Measurements from ENCODE around the gene ARHGAP1. TPM values are rescaled to one million over a fixed set of nuclear protein-coding genes. Genes with fewer than 3 reads are reported as not detected.
A peak's percentile ranks its signal among the peaks of the same experiment; 100 is the strongest.
"Not testable (repeated sequence)": the region's sequence is repeated elsewhere in the genome, so short reads cannot be mapped to it uniquely, and the experiment has no call there.

The ARHGAP1 gene
- total RNA-seq, 2 experiments from 2014 or later, result 40.2 to 50.0 TPM

GRCh38 chr11:46719543-46720218 is 19.3 kb upstream of the ARHGAP1 start:
- Mint-ChIP-seq H3K9me3 (ENCODE audit: low read depth) (no peaks in the 10 kb centered on the region), H3K4me3 (no peak overlapping the region), H3K27ac (no peak overlapping the region), H3K36me3 (ENCODE audit: low read depth) (no peaks in the 10 kb centered on the region), H3K4me1 (peaks cover 5% of the 10 kb centered on the region), H3K27me3 (no peaks in the 10 kb centered on the region)
- ChIA-PET POLR2A (no interaction called here), CTCF (interaction anchor here (0.6 kb wide), 1 partner anchor 424 kb away, joined by 3 read pairs; no protein-coding TSS in a partner anchor)
- intact Hi-C loops (cut with DNase I, micrococcal nuclease), result no loop called here
- ATAC-seq (no peak), DNase-seq (no peak)

GRCh38 chr11:46719048-46719542 is 18.7 kb upstream of the ARHGAP1 start, which contains the start of gene F2:
Gene F2 (plus strand): TSS chr11:46719213. CDS start chr11:46719236, 23 bp downstream.
- DNase-seq (no peak), ATAC-seq (no peak)
- Mint-ChIP-seq H3K36me3 (ENCODE audit: low read depth) (no peaks in the 10 kb centered on the region), H3K9me3 (ENCODE audit: low read depth) (no peaks in the 10 kb centered on the region), H3K4me3 (no peak within 1 kb of the TSS), H3K27ac (no peak within 1 kb of the TSS), H3K4me1 (peaks cover 5% of the 10 kb centered on the region), H3K27me3 (no peaks in the 10 kb centered on the region)
- ChIA-PET POLR2A (no interaction called here), CTCF (no interaction called here)
- intact Hi-C loops (cut with DNase I, micrococcal nuclease), result no loop called here

GRCh38 chr11:46718155-46719019 is 18.0 kb upstream of the ARHGAP1 start:
- DNase-seq (no peak), ATAC-seq (peak; percentile 30)
- no peak overlapping the region for H3K4me3 Mint-ChIP-seq
- no peak overlapping the region for H3K27ac Mint-ChIP-seq
- H3K36me3 Mint-ChIP-seq (ENCODE audit: low read depth), result no peaks in the 10 kb centered on the region
- POLR2A ChIA-PET, result no interaction called here
- H3K9me3 Mint-ChIP-seq (ENCODE audit: low read depth), result no peaks in the 10 kb centered on the region
- intact Hi-C loops (cut with DNase I, micrococcal nuclease), result no loop called here
- peaks cover 5% of the 10 kb centered on the region for H3K4me1 Mint-ChIP-seq
- CTCF ChIA-PET, result interaction anchor here (1.1 kb wide), 1 partner anchor 13 kb away, joined by 5 read pairs; no protein-coding TSS in a partner anchor
- H3K27me3 Mint-ChIP-seq, result no peaks in the 10 kb centered on the region

GRCh38 chr11:46717825-46718154 is 17.4 kb upstream of the ARHGAP1 start:
- POLR2A ChIA-PET; H3K36me3 Mint-ChIP-seq (ENCODE audit: low read depth); H3K4me1 Mint-ChIP-seq; H3K4me3 Mint-ChIP-seq; H3K27ac Mint-ChIP-seq; intact Hi-C loops (cut with DNase I, micrococcal nuclease); DNase-seq; ATAC-seq; H3K27me3 Mint-ChIP-seq; H3K9me3 Mint-ChIP-seq (ENCODE audit: low read depth): not testable (repeated sequence)
- CTCF ChIA-PET, result interaction anchor here (1.1 kb wide), 1 partner anchor 12 kb away, joined by 5 read pairs; no protein-coding TSS in a partner anchor

- ATAC-seq, result no peak
- Mint-ChIP-seq H3K27ac (no peak overlapping the region), H3K4me3 (no peak overlapping the region), H3K36me3 (ENCODE audit: low read depth) (no peaks in the 10 kb centered on the region), H3K27me3 (no peaks in the 10 kb centered on the region), H3K9me3 (ENCODE audit: low read depth) (no peaks in the 10 kb centered on the region), H3K4me1 (peaks cover under 1% of the 10 kb centered on the region)
- ChIA-PET CTCF (no interaction called here), POLR2A (interaction anchor here (0.6 to 0.8 kb wide), 2 partner anchors 10 to 852 kb away, joined by 3 to 5 read pairs; no protein-coding TSS in a partner anchor)
- DNase-seq, result no peak
- intact Hi-C loops (cut with DNase I, micrococcal nuclease), result no loop called here
Observed at GRCh38 chr11:46712874-46713576, 12.6 kb upstream of the ARHGAP1 start.

- no peak for ATAC-seq
- POLR2A ChIA-PET, result no interaction called here
- H3K4me1 Mint-ChIP-seq, result no peaks in the 10 kb centered on the region
- H3K9me3 Mint-ChIP-seq (ENCODE audit: low read depth), result no peaks in the 10 kb centered on the region
- no peaks in the 10 kb centered on the region for H3K27me3 Mint-ChIP-seq
- DNase-seq, result no peak
- CTCF ChIA-PET, result interaction anchor here (1.0 kb wide), 1 partner anchor 157 kb away, joined by 3 read pairs; no protein-coding TSS in a partner anchor
- intact Hi-C loops (cut with DNase I, micrococcal nuclease), result no loop called here
- H3K36me3 Mint-ChIP-seq (ENCODE audit: low read depth), result peaks cover 8% of the 10 kb centered on the region
- no peak overlapping the region for H3K4me3 Mint-ChIP-seq
- no peak overlapping the region for H3K27ac Mint-ChIP-seq
Observed at GRCh38 chr11:46711303-46711702, 10.9 kb upstream of the ARHGAP1 start.

- DNase-seq, result no peak
- ChIA-PET POLR2A (no interaction called here), CTCF (interaction anchor here (1.0 kb wide), 1 partner anchor 157 kb away, joined by 3 read pairs; no protein-coding TSS in a partner anchor)
- no peak for ATAC-seq
- Mint-ChIP-seq H3K9me3 (ENCODE audit: low read depth) (no peaks in the 10 kb centered on the region), H3K36me3 (ENCODE audit: low read depth) (peaks cover 8% of the 10 kb centered on the region), H3K27ac (no peak overlapping the region), H3K4me3 (no peak overlapping the region), H3K27me3 (no peaks in the 10 kb centered on the region), H3K4me1 (no peaks in the 10 kb centered on the region)
- intact Hi-C loops (cut with DNase I, micrococcal nuclease), result no loop called here
Observed at GRCh38 chr11:46710821-46711269, 10.4 kb upstream of the ARHGAP1 start.

- H3K4me1 Mint-ChIP-seq; H3K4me3 Mint-ChIP-seq; intact Hi-C loops (cut with DNase I, micrococcal nuclease); DNase-seq; H3K9me3 Mint-ChIP-seq (ENCODE audit: low read depth); H3K27ac Mint-ChIP-seq; ATAC-seq; H3K27me3 Mint-ChIP-seq; H3K36me3 Mint-ChIP-seq (ENCODE audit: low read depth): not testable (repeated sequence)
- ChIA-PET POLR2A (interaction anchor here (0.6 kb wide), 1 partner anchor 112 kb away, joined by 6 read pairs; no protein-coding TSS in a partner anchor), CTCF (interaction anchor here (0.5 kb wide), 1 partner anchor 837 kb away, joined by 3 read pairs; no protein-coding TSS in a partner anchor)
Observed at GRCh38 chr11:46709351-46709750, 8.9 kb upstream of the ARHGAP1 start.

- Mint-ChIP-seq H3K9me3 (ENCODE audit: low read depth) (no peaks in the 10 kb centered on the region), H3K4me3 (no peak overlapping the region), H3K27me3 (no peaks in the 10 kb centered on the region), H3K36me3 (ENCODE audit: low read depth) (peaks cover 27% of the 10 kb centered on the region), H3K4me1 (peaks cover 16% of the 10 kb centered on the region), H3K27ac (no peak overlapping the region)
- CTCF ChIA-PET, result no interaction called here
- intact Hi-C loops (cut with DNase I, micrococcal nuclease), result no loop called here
- no peak for ATAC-seq
- DNase-seq, result no peak
- POLR2A ChIA-PET, result no interaction called here
Observed at GRCh38 chr11:46706886-46707285, 6.5 kb upstream of the ARHGAP1 start.

GRCh38 chr11:46705070-46705688 is 4.8 kb upstream of the ARHGAP1 start:
- ATAC-seq, result no peak
- H3K36me3 Mint-ChIP-seq (ENCODE audit: low read depth), result peaks cover 28% of the 10 kb centered on the region
- intact Hi-C loops (cut with DNase I, micrococcal nuclease), result no loop called here
- H3K4me1 Mint-ChIP-seq, result peaks cover 21% of the 10 kb centered on the region
- H3K27me3 Mint-ChIP-seq, result no peaks in the 10 kb centered on the region
- no peak overlapping the region for H3K27ac Mint-ChIP-seq
- no peak for DNase-seq
- H3K4me3 Mint-ChIP-seq, result no peak overlapping the region
- ChIA-PET POLR2A (no interaction called here), CTCF (interaction anchor here (0.5 to 1.2 kb wide), 2 partner anchors 13 to 108 kb away, joined by 3 to 5 read pairs; no protein-coding TSS in a partner anchor)
- no peaks in the 10 kb centered on the region for H3K9me3 Mint-ChIP-seq (ENCODE audit: low read depth)

Measured in activated CD4-positive, alpha-beta T cell treated with anti-CD3 and anti-CD28 coated beads for 36 hours (primary cell).